SK-N-SH (cell line): ENCODE data around the gene LHX4. TPM values are rescaled to one million over a fixed set of nuclear protein-coding genes. Genes with fewer than 3 reads are reported as not detected.

Experiments used
- CTCF ChIA-PET: fragments of 300-600, 350-600 bp; formaldehyde crosslinking; extraction: SDS; loops from one replicate; lab custom pipeline; 2021; lab: Yijun Ruan, JAX
- POLR2A ChIA-PET: fragments of 350-600 bp; sonication (Branson Sonifier 250); formaldehyde crosslinking; extraction: SDS; loops from one replicate; lab custom pipeline; 2020; ENCODE audit warnings: antibody characterized with exemption, inconsistent platforms; lab: Yijun Ruan, JAX
- DNase-seq: peaks from one replicate; pipeline ENCODE4 v3.0.0; 2012
- H2AFZ ChIP-seq: fragments of 200-600 bp; sonication (generic); 2 replicates; pipeline ENCODE4 v1.8.1; 2016; ENCODE audit warnings: antibody characterized with exemption, mild to moderate bottlenecking, low read depth
- H3F3A ChIP-seq: fragments of 200-600 bp; sonication (generic); replicated peaks from 2 replicates; pipeline ENCODE3; 2016; ENCODE audit warnings: antibody characterized with exemption, mild to moderate bottlenecking; ENCODE audit not compliant: insufficient read depth
- H3K27ac ChIP-seq, 2 experiments: fragments of 200-500 bp in 1 of 2; fragments of 200-600 bp in 1 of 2; sonication (Bioruptor generic) in 1 of 2; sonication (generic), shearing (Covaris generic) in 1 of 2; 2 replicates each; pipeline versions ENCODE4 v1.5.1 to v1.6.1; 2014 to 2016; ENCODE audit warnings: low read depth in 2 of 2, inconsistent platforms in 1 of 2, low read length in 1 of 2, mild to moderate bottlenecking in 1 of 2, mixed read lengths in 1 of 2
- H3K27me3 ChIP-seq: fragments of 200-600 bp; sonication (generic), shearing (Covaris generic); 2 replicates; pipeline ENCODE4 v1.6.1; 2016; ENCODE audit warnings: mixed run types; ENCODE audit not compliant: insufficient read depth
- H3K36me3 ChIP-seq, 2 experiments: fragments of 200-500 bp in 1 of 2; fragments of 200-600 bp in 1 of 2; sonication (Bioruptor generic) in 1 of 2; sonication (generic) in 1 of 2; replicated peaks in 1 of 2; 2 replicates each; pipeline versions ENCODE3 to v1.5.1; 2014 to 2016; ENCODE audit warnings: low read length in 1 of 2, mild to moderate bottlenecking in 1 of 2; ENCODE audit not compliant: insufficient read depth in 2 of 2, control insufficient read depth in 1 of 2
- H3K4me1 ChIP-seq, 2 experiments: fragments of 200-500 bp in 1 of 2; fragments of 200-600 bp in 1 of 2; sonication (Bioruptor generic) in 1 of 2; sonication (generic), shearing (Covaris generic) in 1 of 2; 2 replicates each; pipeline versions ENCODE4 v1.5.1 to v1.6.1; 2014 to 2016; ENCODE audit warnings: low read depth in 1 of 2, low read length in 1 of 2, mixed run types in 1 of 2; ENCODE audit not compliant: insufficient read depth in 2 of 2, control insufficient read depth in 1 of 2
- H3K4me2 ChIP-seq: fragments of 200-600 bp; sonication (generic), shearing (Covaris generic); 2 replicates; pipeline ENCODE4 v1.6.1; 2017; ENCODE audit warnings: mixed run types
- H3K4me3 ChIP-seq, 2 experiments: fragments of 200-500 bp in 1 of 2; fragments of 200-600 bp in 1 of 2; sonication (Bioruptor generic) in 1 of 2; sonication (generic), shearing (Covaris generic) in 1 of 2; 2 replicates each; pipeline versions ENCODE4 v1.5.1 to v1.8.1; 2014 to 2016; ENCODE audit warnings: low read depth in 2 of 2, inconsistent platforms in 1 of 2, low read length in 1 of 2, mild to moderate bottlenecking in 1 of 2, mixed read lengths in 1 of 2, moderate library complexity in 1 of 2
- H3K79me2 ChIP-seq: fragments of 200-600 bp; sonication (generic); 2 replicates; pipeline ENCODE4 v1.8.1; 2017; ENCODE audit warnings: mild to moderate bottlenecking; ENCODE audit not compliant: insufficient read depth
- H3K9ac ChIP-seq: fragments of 200-600 bp; sonication (generic); 2 replicates; pipeline ENCODE4 v1.6.1; 2017; ENCODE audit warnings: mixed run types
- H3K9me2 ChIP-seq: fragments of 200-600 bp; sonication (generic); 2 replicates; pipeline ENCODE4 v1.6.1; 2017; ENCODE audit warnings: mixed run types
- H3K9me3 ChIP-seq: fragments of 200-600 bp; sonication (generic); 2 replicates; pipeline ENCODE4 v1.6.1; 2017; ENCODE audit warnings: mixed run types, mild to moderate bottlenecking, moderate library complexity
- H4K20me1 ChIP-seq: fragments of 200-600 bp; sonication (generic); 2 replicates; pipeline ENCODE4 v1.6.1; 2017; ENCODE audit warnings: mild to moderate bottlenecking, mixed run types; ENCODE audit not compliant: insufficient read depth
- EZH2phosphoT487 ChIP-seq: fragments of 200-600 bp; sonication (generic); IDR thresholded peaks from 2 replicates; pipeline ENCODE4 v1.6.1; 2017; ENCODE audit warnings: low read depth, mixed run types, mild to moderate bottlenecking, antibody characterized with exemption, moderate library complexity, borderline replicate concordance
- FOSL2 ChIP-seq: IDR thresholded peaks from 2 replicates; pipeline ENCODE4 v1.4.0; 2012; ENCODE audit warnings: low read depth, mild to moderate bottlenecking, moderate library complexity, borderline replicate concordance
- GABPA ChIP-seq: IDR thresholded peaks from 2 replicates; pipeline ENCODE4 v1.4.0; 2012; ENCODE audit warnings: low read depth, mild to moderate bottlenecking
- GATA2 ChIP-seq: sonication (generic); formaldehyde crosslinking; IDR thresholded peaks from 2 replicates; pipeline ENCODE4 v1.5.0; 2020; ENCODE audit warnings: mild to moderate bottlenecking, missing genetic modification reagents
- MAX ChIP-seq: IDR thresholded peaks from 2 replicates; pipeline ENCODE4 v1.4.0; 2012; ENCODE audit warnings: low read depth
- NFIC ChIP-seq: IDR thresholded peaks from 2 replicates; pipeline ENCODE4 v1.4.0; 2012; ENCODE audit warnings: borderline replicate concordance
- NRF1 ChIP-seq: IDR thresholded peaks from 2 replicates; pipeline ENCODE4 v1.6.1; 2012; ENCODE audit warnings: low read depth, mild to moderate bottlenecking, low read length
- PBX3 ChIP-seq: IDR thresholded peaks from 2 replicates; pipeline ENCODE4; 2012
- RCOR1 ChIP-seq: fragments of 150-350 bp; IDR thresholded peaks from 2 replicates; pipeline ENCODE4 v1.6.1; 2017; ENCODE audit warnings: antibody characterized with exemption, low read length
- RXRA ChIP-seq: IDR thresholded peaks from 2 replicates; pipeline ENCODE4 v1.4.0; 2012; ENCODE audit warnings: low read depth, mild to moderate bottlenecking, borderline replicate concordance
- SMC3 ChIP-seq: IDR thresholded peaks from 2 replicates; pipeline ENCODE4 v1.6.1; 2012; ENCODE audit warnings: low read depth, low read length, improper control_type of control experiment
- TAF1 ChIP-seq: IDR thresholded peaks from 2 replicates; pipeline ENCODE4 v1.6.1; 2012; ENCODE audit warnings: low read depth, mild to moderate bottlenecking, low read length, moderate library complexity, borderline replicate concordance
- TCF12 ChIP-seq: IDR thresholded peaks from 2 replicates; pipeline ENCODE4 v1.4.0; 2012
- USF2 ChIP-seq: fragments of 150-350 bp; IDR thresholded peaks from 2 replicates; pipeline ENCODE4 v1.6.1; 2017; ENCODE audit warnings: antibody characterized with exemption, low read length, low read depth, borderline replicate concordance
- YY1 ChIP-seq: IDR thresholded peaks from 2 replicates; pipeline ENCODE4 v1.4.0; 2012; ENCODE audit warnings: low read depth, mild to moderate bottlenecking
- ZBTB33 ChIP-seq: IDR thresholded peaks from 2 replicates; pipeline ENCODE4 v1.4.0; 2012; ENCODE audit warnings: low read depth, borderline replicate concordance
- WGBS: methylation state at CpG from one replicate; pipeline ENCODE4 v1.1.6; 2017; ENCODE audit warnings: low lambda C conversion rate; 5-methylcytosine and 5-hydroxymethylcytosine counted together
- polyA plus RNA-seq, 3 experiments: library from polyadenylated mRNA; depleted of rRNA; stranded (reverse); fragments of >200 nt; gene quantifications; 2 replicates each; pipeline ENCODE4 v1.2.3, GENCODE V29; 2012

Gene LHX4
- polyA plus RNA-seq, 1 of the 3 experiments (the other 2 are of a cell fraction): not detected

- Histone ChIP-seq H3K9me3 (no peaks in the 10 kb centered on the region), H3K9ac (no peak overlapping the region), H3K27ac (no peak overlapping the region), H3K36me3 (no peaks in the 10 kb centered on the region), H3K9me2 (no peaks in the 10 kb centered on the region), H2AFZ (no peak overlapping the region), H4K20me1 (no peaks in the 10 kb centered on the region), H3K4me3 (no peak overlapping the region), H3K4me2 (no peak overlapping the region), H3F3A (no peaks in the 10 kb centered on the region), H3K27me3 (no peaks in the 10 kb centered on the region), H3K4me1 (peaks cover 0 to 7% of the 10 kb centered on the region in 2 experiments; a peak in 1 of 4 replicates), H3K79me2 (no peaks in the 10 kb centered on the region)
- TF ChIP-seq GABPA (no peak), MAX (no peak), EZH2phosphoT487 (no peak), FOSL2 (no peak), NFIC (no peak), TAF1 (no peak), RXRA (no peak), USF2 (no peak), GATA2 (CRISPR knock-in tag) (no peak), SMC3 (no peak), YY1 (no peak), TCF12 (no peak)
- DNase-seq: no peak
- POLR2A ChIA-PET: no interaction called here
- 77% methylated on average over 5 of the region's 5 CpGs for WGBS
- CTCF ChIA-PET: interaction anchor here (0.7 to 1.5 kb wide), 3 partner anchors 157 to 224 kb away, joined by 3 to 5 read pairs (median 5); no protein-coding TSS in a partner anchor
Measured at GRCh38 chr1:180258935-180259334, 28.9 kb downstream of the LHX4 start.

GRCh38 chr1:180259431-180260338 is 29.6 kb downstream of the LHX4 start:
- H3F3A ChIP-seq: no peaks in the 10 kb centered on the region
- no peaks in the 10 kb centered on the region for H3K79me2 ChIP-seq
- H3K9me2 ChIP-seq: no peaks in the 10 kb centered on the region
- 62% methylated on average over 10 of the region's 22 CpGs for WGBS
- H3K36me3 ChIP-seq: no peaks in the 10 kb centered on the region
- H3K9me3 ChIP-seq: no peaks in the 10 kb centered on the region
- H3K4me1 ChIP-seq: peaks cover 0 to 7% of the 10 kb centered on the region in 2 experiments; a peak in 1 of 4 replicates
- H3K27ac ChIP-seq: no peak overlapping the region
- no peak overlapping the region for H3K4me3 ChIP-seq
- ChIA-PET POLR2A (no interaction called here), CTCF (interaction anchor here (0.7 to 1.8 kb wide), 6 partner anchors 12 to 223 kb away, joined by 3 to 5 read pairs (median 4); no protein-coding TSS in a partner anchor)
- H3K4me2 ChIP-seq: no peak overlapping the region
- no peaks in the 10 kb centered on the region for H3K27me3 ChIP-seq
- no peak for DNase-seq
- no peaks in the 10 kb centered on the region for H4K20me1 ChIP-seq
- no peak for TF ChIP-seq GATA2 (CRISPR knock-in tag)
- no peak for TF ChIP-seq TCF12
- TF ChIP-seq RCOR1: no peak
- TF ChIP-seq PBX3: no peak
- TF ChIP-seq YY1: no peak
- no peak for TF ChIP-seq ZBTB33
- no peak for TF ChIP-seq GABPA
- TF ChIP-seq NRF1: no peak
- no peak for TF ChIP-seq SMC3
- H2AFZ ChIP-seq: no peak overlapping the region
- no peak overlapping the region for H3K9ac ChIP-seq
